Mononuclear cell (primary cell): Measurements from ENCODE around the gene NCKAP5L. TPM values are rescaled to one million over a fixed set of nuclear protein-coding genes. Genes with fewer than 3 reads are reported as not detected.
A peak's percentile ranks its signal among the peaks of the same experiment; 100 is the strongest.

Experiments
- H3K27me3 ChIP-seq: 2 replicates; pipeline ENCODE4 v1.6.0; 2011; ENCODE audit warnings: low read length, control low read depth; ENCODE audit not compliant: insufficient read depth
- H3K4me1 ChIP-seq: 2 replicates; pipeline ENCODE4 v1.5.1; 2011; ENCODE audit warnings: mild to moderate bottlenecking, low read length, control low read depth; ENCODE audit not compliant: insufficient read depth
- H3K4me3 ChIP-seq: 2 replicates; pipeline ENCODE4 v1.5.1; 2011; ENCODE audit warnings: mild to moderate bottlenecking, low read length, moderate library complexity
- H3K9me3 ChIP-seq: 2 replicates; pipeline ENCODE4 v1.5.1; 2011; ENCODE audit warnings: low read depth, mild to moderate bottlenecking, control low read depth, low read length
- total RNA-seq: library from RNA; depleted of rRNA; stranded (reverse); fragments of >200 nt; gene quantifications from one replicate; pipeline ENCODE4 v1.2.3, GENCODE V29; 2012

Gene NCKAP5L
- total RNA-seq, 1 donor: 13.7 TPM

DNA sequence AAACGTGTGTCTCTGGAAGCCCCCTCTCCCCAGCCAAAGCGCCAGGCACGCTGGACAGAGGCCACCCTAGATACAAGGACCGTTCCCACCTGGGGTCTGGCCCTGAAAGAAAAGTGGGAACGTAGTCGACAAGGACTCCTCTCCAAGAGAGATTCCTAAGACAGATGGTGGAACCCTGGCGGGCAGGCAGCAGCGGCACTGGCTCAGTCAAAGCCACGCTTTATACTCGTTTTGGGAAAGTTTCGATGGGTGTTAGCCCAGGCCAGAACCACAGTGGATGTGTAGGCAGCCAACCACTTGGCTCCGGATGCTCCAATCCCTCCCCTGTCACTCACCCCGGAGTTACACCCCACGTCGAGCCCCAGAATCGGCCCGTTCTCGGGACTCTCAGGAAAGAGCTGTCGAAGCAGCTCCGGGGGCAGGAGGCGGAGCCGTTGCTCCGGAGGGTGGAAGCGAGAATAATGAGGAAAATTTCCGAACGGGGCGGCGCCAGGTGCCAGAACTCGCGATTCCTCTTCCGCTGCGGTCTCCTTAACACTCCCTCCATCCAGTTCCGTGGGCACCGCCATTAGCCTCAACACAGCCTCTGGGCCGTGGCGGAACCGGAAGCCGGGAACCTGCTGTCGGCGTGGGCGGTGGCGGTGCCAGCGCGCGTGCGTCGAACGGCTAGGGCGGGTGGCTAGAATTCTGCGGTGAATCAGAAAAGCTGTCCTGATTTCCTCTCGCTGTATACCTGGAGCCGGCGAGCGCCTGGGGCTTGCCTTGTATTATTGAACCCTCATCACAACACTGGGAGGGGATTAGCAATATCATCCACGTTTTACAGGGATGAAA is 14.5 kb upstream of the NCKAP5L start, which contains the start of gene BCDIN3D:
Gene BCDIN3D (minus strand): TSS at position 588 of the 834 bp plus-strand sequence. CDS start 19 bp downstream, at position 569.
- Histone ChIP-seq H3K27me3 (no peaks in the 10 kb centered on the region), H3K4me3 (peak within 1 kb of the TSS; percentile 60), H3K9me3 (no peaks in the 10 kb centered on the region), H3K4me1 (peaks cover 18% of the 10 kb centered on the region)

DNA sequence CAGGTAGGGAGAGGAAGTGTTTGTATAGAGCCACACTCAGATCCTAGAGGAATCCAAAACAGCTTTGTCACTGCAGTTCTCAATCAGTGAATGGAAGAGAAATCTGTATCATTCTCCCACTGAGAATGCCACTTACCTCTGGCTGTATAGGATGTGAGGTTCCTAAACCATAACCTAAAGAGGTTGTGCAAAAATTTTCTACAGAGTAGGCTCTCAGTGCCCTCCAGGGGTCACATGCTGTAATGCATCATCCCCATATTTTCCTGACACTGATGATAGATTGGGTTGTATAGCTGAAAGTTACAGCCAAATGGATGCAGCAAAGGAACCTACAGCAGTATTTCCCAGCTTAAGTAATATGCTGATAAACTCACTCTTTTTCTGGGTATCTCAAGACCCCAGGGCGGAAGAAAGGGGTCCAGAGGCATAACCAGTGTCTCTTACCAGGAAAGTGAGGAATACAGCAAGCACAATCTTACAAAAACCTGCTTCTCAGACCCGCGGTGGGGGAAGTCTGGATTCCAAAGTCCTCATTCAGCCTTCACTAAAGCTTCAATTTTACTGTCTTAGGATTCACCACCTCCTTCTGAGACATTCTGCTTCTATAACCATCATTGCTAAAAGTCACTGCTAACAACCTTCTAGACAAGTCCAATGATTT is 10.9 kb upstream of the NCKAP5L start:
- Histone ChIP-seq H3K4me3 (no peak overlapping the region), H3K9me3 (no peaks in the 10 kb centered on the region), H3K27me3 (no peaks in the 10 kb centered on the region), H3K4me1 (peaks cover 18% of the 10 kb centered on the region)

DNA sequence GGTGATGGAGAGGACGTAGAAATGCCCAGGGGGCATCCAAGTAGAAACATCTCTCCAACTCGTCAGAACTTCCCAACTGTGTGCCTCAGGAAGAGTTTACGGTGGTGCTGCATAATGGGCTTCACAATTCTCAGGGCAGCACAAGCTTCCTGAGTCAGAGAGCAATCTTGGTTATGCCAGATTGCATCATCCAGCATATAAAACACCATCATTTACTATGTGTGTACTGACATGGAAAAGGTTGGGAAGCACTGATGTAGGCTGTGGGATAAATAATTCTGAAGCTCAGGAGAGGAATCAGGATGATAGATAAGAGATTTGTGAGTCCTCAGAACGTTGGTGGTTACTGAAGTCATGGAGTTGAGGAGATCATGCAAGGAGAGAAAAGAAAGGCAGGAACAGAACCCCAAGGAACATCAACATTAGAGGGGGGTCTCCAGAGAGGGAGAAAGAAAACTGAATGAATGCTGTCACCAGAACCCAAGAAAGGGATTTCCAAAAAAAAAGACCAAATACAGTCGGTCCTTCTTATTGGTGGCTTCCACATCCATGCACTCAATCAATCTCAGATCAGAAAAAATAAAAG is 4.7 kb upstream of the NCKAP5L start:
- H3K27me3 ChIP-seq: no peaks in the 10 kb centered on the region
- no peak overlapping the region for H3K4me3 ChIP-seq
- no peaks in the 10 kb centered on the region for H3K9me3 ChIP-seq
- peaks cover 10% of the 10 kb centered on the region for H3K4me1 ChIP-seq

DNA sequence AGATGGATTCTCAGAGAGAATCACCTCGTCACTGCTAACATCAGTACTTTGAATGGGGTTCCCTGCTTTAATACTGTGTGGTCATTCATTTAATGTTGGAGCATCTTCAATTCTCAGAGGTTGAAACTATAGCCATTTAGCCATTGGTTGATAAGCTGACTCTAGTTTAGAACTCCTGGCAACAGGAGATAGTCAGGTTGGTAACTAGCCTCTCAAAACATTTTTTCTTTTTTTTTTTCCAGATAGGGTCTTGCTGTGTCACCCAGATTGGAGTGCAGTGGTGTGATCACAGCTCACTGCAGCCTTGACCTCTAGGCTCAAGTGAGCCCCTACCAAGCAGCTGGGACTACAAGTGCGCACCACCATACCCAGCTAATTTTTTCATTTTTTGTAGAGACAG is 3.5 kb upstream of the NCKAP5L start:
- Histone ChIP-seq H3K27me3 (no peaks in the 10 kb centered on the region), H3K4me3 (no peak overlapping the region), H3K4me1 (peaks cover 19% of the 10 kb centered on the region), H3K9me3 (no peaks in the 10 kb centered on the region)

DNA sequence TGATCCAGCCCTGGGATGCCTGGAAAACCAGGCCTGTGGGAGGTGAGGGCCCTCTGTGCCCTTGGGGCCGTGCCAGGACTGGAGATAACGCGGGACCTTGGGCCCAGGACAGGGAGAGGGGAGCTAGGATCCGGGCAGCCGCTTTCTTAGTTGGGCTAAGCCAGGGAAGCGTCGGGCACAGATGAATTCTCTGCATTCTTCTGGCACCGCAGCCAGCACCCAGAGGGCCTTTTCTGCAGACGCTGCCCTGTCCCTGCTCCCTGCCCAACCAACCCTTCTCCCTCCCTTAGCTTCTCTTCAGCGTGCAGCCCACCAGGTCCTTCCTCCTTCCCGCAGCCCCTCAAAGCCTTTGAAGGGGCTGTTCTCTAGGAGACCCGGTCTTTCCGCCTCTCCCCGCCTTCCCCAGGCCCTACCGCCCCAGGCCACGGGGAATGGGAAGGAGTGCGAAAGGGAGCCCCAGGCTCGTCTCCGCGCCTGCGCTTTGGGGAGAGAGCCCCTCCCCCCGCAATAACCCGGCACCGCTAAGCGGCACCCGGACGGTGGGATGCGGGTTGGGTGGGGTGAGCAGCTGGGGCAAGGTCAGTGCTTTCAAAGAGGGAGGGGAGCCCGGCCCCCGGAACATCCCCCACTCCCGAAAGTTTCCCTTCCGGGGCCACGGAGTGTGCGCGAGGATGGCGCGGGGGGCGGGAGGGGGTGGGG is 663 bp downstream of the NCKAP5L start:
- H3K4me1 ChIP-seq: peaks cover 53% of the 10 kb centered on the region
- peak overlapping the region; percentile 53 for H3K4me3 ChIP-seq
- H3K9me3 ChIP-seq: no peaks in the 10 kb centered on the region
- H3K27me3 ChIP-seq: no peaks in the 10 kb centered on the region

DNA sequence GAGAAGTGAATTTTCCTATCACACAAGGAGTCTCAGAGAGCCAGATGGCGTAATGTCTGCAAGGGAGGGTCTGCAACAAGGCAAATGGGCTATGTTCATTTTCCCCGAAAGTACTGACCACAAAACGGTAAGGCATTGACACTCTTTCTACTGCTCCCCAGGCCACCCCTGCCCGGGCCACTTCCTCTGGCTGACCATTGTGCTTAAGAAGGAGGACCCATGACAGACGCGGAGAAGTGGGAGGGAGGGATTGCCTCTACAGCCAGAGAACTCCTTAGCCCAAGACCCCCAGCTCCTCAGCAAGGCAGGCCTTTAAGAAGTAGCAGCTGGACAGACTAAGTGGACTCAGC is 1.2 kb downstream of the NCKAP5L start:
- H3K4me1 ChIP-seq: peaks cover 54% of the 10 kb centered on the region
- no peaks in the 10 kb centered on the region for H3K9me3 ChIP-seq
- no peaks in the 10 kb centered on the region for H3K27me3 ChIP-seq
- peak overlapping the region; percentile 53 for H3K4me3 ChIP-seq

DNA sequence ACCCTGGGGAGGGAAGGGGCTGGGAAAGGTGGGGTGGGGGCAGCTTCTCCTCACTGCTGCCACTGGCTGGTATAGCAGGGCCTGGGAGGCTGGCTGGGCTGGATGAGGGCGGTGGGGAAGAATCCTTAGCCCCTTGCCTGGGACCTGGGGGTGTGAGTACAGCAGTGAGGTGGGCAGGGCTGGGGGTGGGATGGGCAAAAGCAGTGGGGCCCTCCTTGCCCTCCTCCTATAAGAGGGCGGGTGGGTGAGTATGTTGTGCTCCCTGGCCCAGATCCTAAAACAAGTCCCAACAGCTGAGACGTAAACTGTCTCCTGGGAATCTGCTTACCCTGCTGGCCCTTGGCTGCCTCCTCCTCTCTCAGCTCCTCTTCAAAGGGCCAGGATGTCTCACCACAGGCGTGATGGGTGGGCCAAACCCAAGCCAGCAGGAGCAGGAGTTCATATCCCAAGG is 2.2 kb downstream of the NCKAP5L start:
- Histone ChIP-seq H3K4me3 (no peak overlapping the region), H3K27me3 (no peaks in the 10 kb centered on the region)

DNA sequence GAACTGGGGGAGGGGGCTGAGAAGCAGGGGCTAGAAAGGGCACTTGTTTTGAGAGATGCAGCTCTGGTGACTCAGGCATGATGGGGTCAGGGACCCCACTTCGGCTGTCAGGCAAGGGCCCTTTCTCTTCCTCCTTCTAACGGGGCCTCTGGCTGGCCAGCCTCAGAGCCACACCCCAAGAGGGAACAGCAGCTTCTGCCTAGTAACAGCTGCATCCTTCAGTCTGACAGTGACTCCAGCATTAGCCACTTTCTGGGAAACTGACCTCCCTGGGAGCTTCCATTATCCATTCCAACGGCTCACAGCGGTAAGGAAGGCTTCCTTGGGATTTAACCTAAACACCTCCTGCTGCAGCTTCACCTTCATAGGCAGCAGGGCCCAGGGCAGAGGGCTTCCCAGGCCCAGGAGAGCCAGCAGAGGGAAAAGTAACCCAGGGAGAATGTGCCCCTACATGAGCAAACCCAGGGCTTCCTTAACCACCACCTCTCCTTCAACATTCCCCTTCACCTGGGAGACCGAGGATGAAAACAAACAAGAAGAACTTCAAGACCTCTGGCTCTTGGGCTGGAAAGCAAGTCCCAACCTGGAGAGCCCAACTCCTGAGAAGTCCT is 2.7 kb downstream of the NCKAP5L start:
- H3K27me3 ChIP-seq: no peaks in the 10 kb centered on the region
- H3K9me3 ChIP-seq: no peaks in the 10 kb centered on the region
- peaks cover 70% of the 10 kb centered on the region for H3K4me1 ChIP-seq
- H3K4me3 ChIP-seq: peak overlapping the region; percentile 15

More for the DNA sequence above, 2.2 kb downstream of the NCKAP5L start:
- Histone ChIP-seq H3K9me3 (no peaks in the 10 kb centered on the region), H3K4me1 (peaks cover 65% of the 10 kb centered on the region)

DNA sequence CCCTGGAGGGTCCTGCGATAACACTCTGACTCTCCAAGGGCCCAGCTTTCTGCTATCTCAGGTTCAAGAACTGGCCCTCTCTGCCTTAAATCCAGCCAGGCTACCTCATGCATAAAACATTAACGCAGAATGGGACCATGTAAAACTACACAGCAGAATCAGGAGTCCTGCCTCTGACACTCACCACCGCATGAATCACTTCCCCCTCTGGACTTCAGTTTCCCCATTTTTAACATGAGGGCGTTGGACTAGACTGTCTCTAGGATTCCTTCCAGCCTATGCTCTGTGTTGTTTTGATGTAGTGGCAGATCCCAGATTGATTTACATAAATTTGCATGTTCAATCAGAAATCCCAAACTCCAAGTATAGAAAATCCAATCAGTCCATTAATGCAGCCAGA is 3.3 kb downstream of the NCKAP5L start:
- H3K4me3 ChIP-seq: peak overlapping the region; percentile 15
- H3K27me3 ChIP-seq: no peaks in the 10 kb centered on the region
- H3K4me1 ChIP-seq: peaks cover 71% of the 10 kb centered on the region
- H3K9me3 ChIP-seq: no peaks in the 10 kb centered on the region

DNA sequence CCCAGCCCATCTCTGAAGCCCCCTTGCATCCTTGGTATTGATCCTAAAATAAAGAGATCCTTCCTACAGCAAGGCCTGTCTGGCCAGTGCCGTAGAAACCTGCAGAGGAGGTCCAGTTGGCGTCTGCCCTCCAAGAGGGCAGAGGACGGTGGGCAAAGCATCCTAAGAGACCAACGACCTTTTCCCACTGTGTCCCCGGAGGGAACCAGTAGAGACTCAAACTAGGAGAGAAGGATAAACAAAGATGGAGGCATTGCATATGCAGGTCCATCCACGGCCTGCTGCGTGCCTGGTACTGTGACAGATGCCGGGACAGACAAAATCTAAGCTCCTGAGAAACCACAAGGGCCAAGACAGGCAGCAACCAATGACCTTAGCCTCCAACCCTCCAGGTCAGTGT is 3.8 kb downstream of the NCKAP5L start:
- no peaks in the 10 kb centered on the region for H3K9me3 ChIP-seq
- H3K4me3 ChIP-seq: no peak overlapping the region
- peaks cover 70% of the 10 kb centered on the region for H3K4me1 ChIP-seq
- H3K27me3 ChIP-seq: no peaks in the 10 kb centered on the region

DNA sequence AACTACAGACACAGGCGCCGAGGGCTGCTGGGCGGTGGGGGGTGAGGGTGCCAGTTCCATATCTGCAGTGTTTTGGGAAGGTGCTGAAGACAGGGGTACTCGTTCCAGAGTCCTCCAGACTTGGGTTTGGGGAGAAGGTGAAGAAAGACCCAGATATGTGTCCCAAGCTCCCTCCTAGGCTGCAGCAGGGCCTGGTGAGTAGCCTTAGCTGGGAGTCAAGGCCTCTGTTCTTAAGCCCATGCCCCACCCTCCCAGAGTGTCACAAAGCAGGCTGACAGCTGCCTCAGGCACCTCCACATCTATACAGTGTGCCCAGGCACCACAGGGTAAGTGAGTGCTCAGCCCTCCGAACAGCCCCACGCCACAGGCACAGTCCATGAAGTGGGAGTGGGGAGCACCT is 4.3 kb downstream of the NCKAP5L start:
- Histone ChIP-seq H3K27me3 (no peaks in the 10 kb centered on the region), H3K4me1 (peaks cover 65% of the 10 kb centered on the region), H3K9me3 (no peaks in the 10 kb centered on the region), H3K4me3 (no peak overlapping the region)

DNA sequence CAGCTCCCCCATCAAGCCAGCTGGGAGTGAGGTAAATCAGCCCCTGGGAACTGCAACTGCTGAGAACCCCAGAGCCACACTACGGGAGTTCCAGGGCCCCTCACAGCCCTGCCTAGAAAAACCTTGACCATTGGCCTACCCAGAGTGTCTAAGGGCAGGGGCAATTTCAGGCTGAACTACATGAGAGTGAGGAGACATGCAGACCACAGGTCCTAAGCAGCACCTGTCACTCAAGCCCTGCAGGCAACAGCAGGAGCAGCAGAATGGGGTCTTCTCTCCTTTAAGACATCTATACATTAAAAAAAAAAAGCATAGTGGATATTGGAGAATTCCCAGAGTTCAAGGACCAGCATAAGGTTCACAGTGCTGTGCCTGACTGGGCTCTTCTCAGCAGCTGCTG is 4.9 kb downstream of the NCKAP5L start:
- Histone ChIP-seq H3K4me1 (peaks cover 61% of the 10 kb centered on the region), H3K27me3 (no peaks in the 10 kb centered on the region), H3K9me3 (no peaks in the 10 kb centered on the region), H3K4me3 (no peak overlapping the region)

DNA sequence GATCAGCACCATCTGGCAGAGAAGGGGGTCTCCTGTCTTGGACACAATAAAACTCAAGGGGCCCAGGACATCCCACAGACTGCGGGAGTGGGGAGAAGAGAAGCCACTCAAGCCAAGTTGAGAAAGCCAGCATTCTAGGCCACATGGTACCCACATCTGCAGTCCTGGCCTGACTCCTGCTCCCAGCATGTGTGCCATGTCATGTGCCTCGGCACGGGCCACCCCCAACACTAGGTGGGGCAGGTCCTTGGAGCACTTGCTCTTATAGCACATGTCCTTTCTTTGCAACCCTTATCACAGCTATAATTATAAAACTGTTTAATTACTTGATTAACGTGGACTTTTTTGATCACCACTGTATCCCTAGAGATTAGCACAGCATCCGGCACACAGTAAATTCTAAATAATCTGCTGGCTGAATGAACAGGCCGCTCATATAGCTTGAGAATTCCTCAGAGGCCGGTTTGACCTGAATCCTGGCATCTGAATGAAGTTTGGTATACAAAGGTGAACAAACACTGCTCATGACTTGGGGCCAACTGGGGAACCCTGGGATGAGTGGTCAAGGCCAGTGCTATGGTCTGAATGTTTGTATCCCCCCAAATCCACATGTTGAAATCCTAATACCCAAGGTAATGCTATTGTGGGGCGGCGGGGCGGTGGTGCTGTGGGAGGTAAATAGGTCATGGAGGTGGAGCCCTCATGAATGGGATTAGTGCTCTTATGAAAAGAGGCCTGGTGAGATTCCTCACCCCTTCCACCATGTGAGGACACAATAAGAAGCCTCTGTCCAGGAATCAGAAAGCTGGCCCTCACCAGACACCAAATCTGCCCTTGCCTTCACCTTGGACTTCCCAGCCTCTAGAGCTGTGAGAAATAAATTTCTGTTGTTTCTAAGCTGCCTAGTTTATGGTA is 6.6 kb downstream of the NCKAP5L start:
- Histone ChIP-seq H3K4me1 (peaks cover 51% of the 10 kb centered on the region), H3K4me3 (no peak overlapping the region)

DNA sequence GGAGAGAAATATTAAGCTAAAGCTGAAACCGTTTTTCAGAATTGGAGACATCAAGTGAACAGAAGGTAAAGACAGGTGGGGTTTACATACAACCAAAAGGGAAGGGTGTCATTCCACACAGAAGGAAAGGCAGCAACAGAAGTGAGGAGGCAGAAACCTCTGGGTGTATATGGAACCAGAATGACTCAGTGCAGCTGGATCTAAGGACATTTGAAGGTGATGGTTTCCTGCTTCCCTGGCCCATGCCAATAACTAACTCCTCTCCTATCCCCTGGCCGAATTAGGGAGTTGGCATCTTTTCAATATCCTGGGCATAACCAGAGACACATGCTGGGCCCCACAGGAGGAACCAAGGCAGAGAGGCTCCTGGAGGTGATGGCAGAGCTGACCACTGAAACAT is 8.4 kb downstream of the NCKAP5L start:
- no peaks in the 10 kb centered on the region for H3K9me3 ChIP-seq
- no peaks in the 10 kb centered on the region for H3K27me3 ChIP-seq
- H3K4me1 ChIP-seq: peaks cover 40% of the 10 kb centered on the region
- no peak overlapping the region for H3K4me3 ChIP-seq

More for the DNA sequence above, 6.6 kb downstream of the NCKAP5L start:
- Histone ChIP-seq H3K9me3 (no peaks in the 10 kb centered on the region), H3K27me3 (no peaks in the 10 kb centered on the region)
